Adrenal gland (tissue), 12 donors: ENCODE results near the gene NRK. TPM values are rescaled to one million over a fixed set of nuclear protein-coding genes. Genes with fewer than 3 reads are reported as not detected.
A peak's percentile ranks its signal among the peaks of the same experiment; 100 is the strongest.
"Not testable (repeated sequence)": the region's sequence is repeated elsewhere in the genome, so short reads cannot be mapped to it uniquely, and the experiment has no call there.

Source experiments
- DNase-seq, 7 donors: peaks; one replicate each; pipeline ENCODE4 v3.0.0-alpha.2; 2019 to 2020
- H3K27ac ChIP-seq, 5 donors: fragments of 200-600 bp; sonication (generic) in 4 of 5; 1 replicate in 3 of 5; 2 replicates in 2 of 5; pipeline versions ENCODE4 v1.5.1 to v1.8.0; 2016 to 2020; ENCODE audit warnings: mild to moderate bottlenecking in 1 of 5
- H3K27me3 ChIP-seq: fragments of 200-600 bp; 2 replicates; pipeline ENCODE4 v1.8.0; 2021
- H3K36me3 ChIP-seq, 2 donors: fragments of 200-600 bp; replicated peaks in 1 of 2; 1 replicate in 1 of 2; 2 replicates in 1 of 2; pipeline versions ENCODE4 v1.5.1 to v1.8.0; 2018 to 2022
- H3K4me1 ChIP-seq, 2 donors: fragments of 200-600 bp; replicated peaks in 1 of 2; 1 replicate in 1 of 2; 2 replicates in 1 of 2; pipeline versions ENCODE4 v1.5.1 to v1.8.0; 2018 to 2021
- H3K4me3 ChIP-seq, 4 donors: fragments of 200-600 bp; sonication (generic) in 3 of 4; one replicate each; pipeline ENCODE4 v1.5.1; 2016 to 2018
- H3K9me3 ChIP-seq, 3 donors: fragments of 200-600 bp; sonication (generic) in 1 of 3; replicated peaks in 1 of 3; 1 replicate in 2 of 3; 2 replicates in 1 of 3; pipeline versions ENCODE4 v1.5.1 to v1.8.0; 2016 to 2021
- POLR2A ChIP-seq, 2 donors: fragments of 450-650 bp; IDR thresholded peaks; one replicate each; pipeline ENCODE4 v1.6.1; 2017; ENCODE audit warnings: antibody characterized with exemption in 2 of 2, mild to moderate bottlenecking in 2 of 2, moderate library complexity in 1 of 2
- WGBS, 4 donors: extraction: QIAGEN DNeasy Blood & Tissue Kit in 2 of 4; methylation state at CpG; one replicate each; pipeline versions ENCODE4 v1.1.5 to v1.1.7; 2013 to 2017; 5-methylcytosine and 5-hydroxymethylcytosine counted together
- intact Hi-C, 2 donors: fragments of 100-400 bp; cut with DNase I; formaldehyde crosslinking; loops; one replicate each; pipeline versions ENCODE4 v1.14.1 to v1.15.0; 2022 to 2023
- polyA plus RNA-seq, 3 donors: library from polyadenylated mRNA; stranded (reverse); fragments of 200-250 nt in 2 of 3; fragments of 350-450 nt in 1 of 3; fragmentation: Illumina TruSeq in 1 of 3; extraction: RNeasy Lipid Tissue Mini Kit (QIAGEN cat#74804) in 1 of 3; gene quantifications; one replicate each; pipeline ENCODE4 v1.2.3, GENCODE V29; 2013 to 2014
- total RNA-seq, 9 donors: library from RNA; depleted of rRNA in 4 of 9; stranded (reverse); fragments of >200 nt in 4 of 9; fragments of 120-200 nt in 1 of 9; fragmentation: NEBNext Ultra II Directional in 1 of 9; extraction: Animal tissue kit (Norgen Biotek cat#: 25700) in 1 of 9; gene quantifications; one replicate each; pipeline versions ENCODE4 v1.1.0 to v1.2.4, GENCODE V29; 2013 to 2023
- TF ChIP-seq, protein P1 (sequence below), 6 experiments: fragments of 450-650 bp in 4 of 6; fragments of 200-600 bp in 2 of 6; sonication (generic) in 1 of 6; IDR thresholded peaks; 1 replicate in 5 of 6; 2 replicates in 1 of 6; pipeline versions ENCODE4 v1.5.1 to v1.8.0; 2016 to 2021; ENCODE audit warnings: antibody characterized with exemption in 6 of 6, mild to moderate bottlenecking in 2 of 6, moderate library complexity in 1 of 6
- donor health status: healthy with polysubstance abuse.
- donor health status: Bipolar disorder and iron deficiency.
- donor health status: DM: yes; HTN: yes; CAD: no.
- donor health status: DM: no; HTN: no; CAD: no.
- donor health status: DM: no; HTN: no; CAD: no.
- donor health status: DM: yes; HTN: yes; CAD: no.

The NRK gene
- total and polyA plus RNA-seq, 12 donors: 12.2 to 213 (median 37.2) TPM

- no peak for TF ChIP-seq POLR2A (IDR thresholded peaks at IDR 0.05)
- TF ChIP-seq, protein P1, sequence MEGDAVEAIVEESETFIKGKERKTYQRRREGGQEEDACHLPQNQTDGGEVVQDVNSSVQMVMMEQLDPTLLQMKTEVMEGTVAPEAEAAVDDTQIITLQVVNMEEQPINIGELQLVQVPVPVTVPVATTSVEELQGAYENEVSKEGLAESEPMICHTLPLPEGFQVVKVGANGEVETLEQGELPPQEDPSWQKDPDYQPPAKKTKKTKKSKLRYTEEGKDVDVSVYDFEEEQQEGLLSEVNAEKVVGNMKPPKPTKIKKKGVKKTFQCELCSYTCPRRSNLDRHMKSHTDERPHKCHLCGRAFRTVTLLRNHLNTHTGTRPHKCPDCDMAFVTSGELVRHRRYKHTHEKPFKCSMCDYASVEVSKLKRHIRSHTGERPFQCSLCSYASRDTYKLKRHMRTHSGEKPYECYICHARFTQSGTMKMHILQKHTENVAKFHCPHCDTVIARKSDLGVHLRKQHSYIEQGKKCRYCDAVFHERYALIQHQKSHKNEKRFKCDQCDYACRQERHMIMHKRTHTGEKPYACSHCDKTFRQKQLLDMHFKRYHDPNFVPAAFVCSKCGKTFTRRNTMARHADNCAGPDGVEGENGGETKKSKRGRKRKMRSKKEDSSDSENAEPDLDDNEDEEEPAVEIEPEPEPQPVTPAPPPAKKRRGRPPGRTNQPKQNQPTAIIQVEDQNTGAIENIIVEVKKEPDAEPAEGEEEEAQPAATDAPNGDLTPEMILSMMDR (IDR thresholded peaks at IDR 0.05): no peak
- H3K4me3 ChIP-seq: no peak overlapping the region
- H3K4me1 ChIP-seq: no peaks in the 10 kb centered on the region
- H3K27ac ChIP-seq: no peak overlapping the region
- 25 to 58% (median 47%) methylated on average over 3 of the region's 3 CpGs for WGBS, 4 donors
- H3K36me3 ChIP-seq: no peaks in the 10 kb centered on the region
- H3K9me3 ChIP-seq: no peaks in the 10 kb centered on the region
- no peaks in the 10 kb centered on the region for H3K27me3 ChIP-seq
- intact Hi-C loops: no loop called here
- DNase-seq: no peak
Observed at GRCh38 chrX:105973387-105973739, 151.0 kb downstream of the NRK start.

DNA sequence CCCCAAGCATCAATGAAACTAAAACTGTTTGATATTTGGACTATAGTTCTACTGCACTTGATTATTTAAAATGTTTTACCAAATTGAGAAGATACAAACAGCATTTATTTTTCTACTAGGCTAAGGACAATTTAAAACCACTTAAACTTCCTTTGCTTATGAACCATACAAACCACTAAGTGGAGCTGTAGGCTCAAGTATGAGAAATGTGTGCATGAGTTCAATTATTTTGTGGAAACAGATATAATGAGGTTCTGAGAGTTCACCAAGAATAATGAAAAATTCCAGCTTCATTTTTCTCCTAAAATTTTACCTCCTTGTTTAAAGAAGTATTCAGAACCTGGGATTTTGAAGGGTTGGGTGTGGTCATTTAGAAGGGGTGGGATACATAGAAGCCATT lies 153.0 kb downstream of the NRK start:
- H3K4me1 ChIP-seq: no peaks in the 10 kb centered on the region
- DNase-seq: no peak
- H3K27me3 ChIP-seq: no peaks in the 10 kb centered on the region
- no peaks in the 10 kb centered on the region for H3K9me3 ChIP-seq
- H3K27ac ChIP-seq: no peak overlapping the region
- no peaks in the 10 kb centered on the region for H3K36me3 ChIP-seq
- no peak for TF ChIP-seq POLR2A (IDR thresholded peaks at IDR 0.05)
- TF ChIP-seq, protein P1 (IDR thresholded peaks at IDR 0.05): peak; percentile 4 to 31 (median 28)
- intact Hi-C loops: no loop called here
- no peak overlapping the region for H3K4me3 ChIP-seq

GRCh38 chrX:105981772-105982485 lies 159.6 kb downstream of the NRK start:
- no peaks in the 10 kb centered on the region for H3K4me1 ChIP-seq
- 70 to 90% (median 85%) methylated on average over 4 to 15 of the region's 15 CpGs for WGBS, 4 donors
- no peak overlapping the region for H3K4me3 ChIP-seq
- H3K36me3 ChIP-seq: no peaks in the 10 kb centered on the region
- H3K9me3 ChIP-seq: no peaks in the 10 kb centered on the region
- H3K27me3 ChIP-seq: peaks cover 32% of the 10 kb centered on the region
- intact Hi-C loops: no loop called here
- DNase-seq: no peak
- TF ChIP-seq, protein P1 (IDR thresholded peaks at IDR 0.05): no peak
- TF ChIP-seq POLR2A (IDR thresholded peaks at IDR 0.05): no peak
- H3K27ac ChIP-seq: no peak overlapping the region

DNA sequence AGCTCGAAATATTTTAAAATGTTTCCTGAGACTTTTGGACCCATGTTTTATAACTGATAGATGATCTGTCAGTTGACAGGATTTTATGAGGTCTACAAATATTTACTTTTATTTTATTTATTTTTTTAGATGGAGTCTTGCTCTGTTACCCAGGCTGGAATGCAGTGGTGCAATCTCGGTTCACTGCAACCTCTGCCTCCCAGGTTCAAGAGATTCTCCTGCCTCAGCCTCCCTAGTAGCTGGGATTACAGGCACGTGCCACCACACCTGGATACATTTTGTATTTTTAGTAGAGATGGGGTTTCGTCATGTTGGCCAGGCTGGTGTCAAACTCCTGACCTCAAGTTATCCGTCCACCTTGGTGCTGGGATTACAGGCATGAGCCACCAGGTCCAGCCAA lies 166.1 kb downstream of the NRK start:
- H3K36me3 ChIP-seq, DNase-seq, H3K27ac ChIP-seq, intact Hi-C loops, H3K9me3 ChIP-seq, H3K4me3 ChIP-seq, H3K4me1 ChIP-seq: not testable (repeated sequence)
- peaks cover 22% of the 10 kb centered on the region for H3K27me3 ChIP-seq
- WGBS, 4 donors: 59 to 82% (median 71%) methylated on average over 5 of the region's 5 CpGs

DNA sequence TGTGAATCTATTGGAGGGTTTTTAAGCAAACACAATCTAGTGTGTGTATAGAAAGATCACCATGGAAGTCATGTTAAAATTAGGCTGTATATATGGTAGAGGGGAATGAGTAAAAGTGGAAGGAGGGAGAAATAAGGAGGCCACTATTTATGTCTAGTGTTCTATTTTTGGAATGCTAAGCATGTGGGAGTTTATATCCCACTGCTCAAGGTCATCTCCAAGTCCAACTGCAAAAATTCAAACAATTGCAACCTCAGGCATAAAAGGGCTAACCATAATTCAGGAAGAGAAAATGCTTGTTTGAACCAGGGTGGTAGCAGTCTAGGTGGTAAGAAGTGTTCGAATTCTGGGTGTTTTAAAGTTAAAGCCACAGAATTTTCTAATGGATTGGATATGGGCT lies 177.0 kb downstream of the NRK start:
- Histone ChIP-seq H3K27ac (no peak overlapping the region), H3K4me3 (no peak overlapping the region), H3K9me3 (no peaks in the 10 kb centered on the region), H3K36me3 (no peaks in the 10 kb centered on the region), H3K27me3 (peaks cover 7% of the 10 kb centered on the region), H3K4me1 (no peaks in the 10 kb centered on the region)
- TF ChIP-seq, protein P1 (IDR thresholded peaks at IDR 0.05): no peak
- no peak for TF ChIP-seq POLR2A (IDR thresholded peaks at IDR 0.05)
- no peak for DNase-seq
- 41 to 64% (median 53%) methylated on average over 1 of the region's 1 CpG for WGBS, 4 donors
- intact Hi-C loops: no loop called here
